ENCODE data around the gene FSIP1.

The FSIP1 gene

GRCh38 chr15:39595338-39596221 lies 187.1 kb downstream of the FSIP1 start:
- DNase-seq (ENCODE audit: low spot score), result no peak

GRCh38 chr15:39594446-39595337 lies 187.9 kb downstream of the FSIP1 start:
- DNase-seq (ENCODE audit: low spot score), result no peak

DNA sequence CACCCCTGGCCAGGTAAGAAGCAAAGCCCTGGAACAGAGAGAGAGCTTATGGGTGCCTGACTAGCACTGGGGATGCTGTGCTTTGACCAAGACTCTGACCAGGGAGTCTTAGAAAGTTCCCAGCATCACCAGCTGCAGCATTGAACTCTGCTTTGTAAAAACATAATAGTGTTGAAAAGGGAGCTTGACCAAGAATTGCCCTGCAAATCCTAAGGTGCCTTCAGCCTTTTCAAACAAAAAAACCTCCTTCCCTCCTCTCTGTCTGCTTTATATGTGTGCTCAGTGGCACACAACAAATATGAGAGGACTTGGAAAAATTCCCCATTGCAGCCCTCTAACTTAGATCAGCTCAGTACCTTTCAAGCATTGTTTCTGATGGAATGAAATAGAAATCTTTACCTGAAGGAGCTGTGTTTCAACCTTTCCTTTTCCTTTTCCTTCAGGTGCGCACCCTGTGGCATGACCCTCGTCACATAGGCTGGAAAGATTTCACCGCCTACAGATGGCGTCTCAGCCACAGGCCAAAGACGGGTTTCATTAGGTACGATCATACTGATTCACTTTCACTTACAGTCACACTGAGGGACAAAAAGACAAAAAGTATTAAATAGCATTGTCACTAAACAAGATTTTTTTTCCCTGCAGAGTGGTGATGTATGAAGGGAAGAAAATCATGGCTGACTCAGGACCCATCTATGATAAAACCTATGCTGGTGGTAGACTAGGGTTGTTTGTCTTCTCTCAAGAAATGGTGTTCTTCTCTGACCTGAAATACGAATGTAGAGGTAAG lies 188.8 kb downstream of the FSIP1 start:
- DNase-seq (ENCODE audit: low spot score), result no peak

GRCh38 chr15:39593071-39593655 lies 189.5 kb downstream of the FSIP1 start:
- no peak for DNase-seq (ENCODE audit: low spot score)

DNA sequence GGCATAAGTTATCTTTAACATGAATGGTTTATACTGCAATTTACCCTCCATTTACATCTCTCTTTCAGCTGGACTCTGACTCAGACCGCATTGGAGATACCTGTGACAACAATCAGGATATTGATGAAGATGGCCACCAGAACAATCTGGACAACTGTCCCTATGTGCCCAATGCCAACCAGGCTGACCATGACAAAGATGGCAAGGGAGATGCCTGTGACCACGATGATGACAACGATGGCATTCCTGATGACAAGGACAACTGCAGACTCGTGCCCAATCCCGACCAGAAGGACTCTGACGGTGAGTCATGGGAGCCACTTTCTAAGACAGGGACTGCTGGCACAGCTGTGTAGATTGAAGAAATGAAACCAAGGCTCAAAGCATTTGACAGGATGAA lies 190.1 kb downstream of the FSIP1 start:
- no peak for DNase-seq (ENCODE audit: low spot score)

DNA sequence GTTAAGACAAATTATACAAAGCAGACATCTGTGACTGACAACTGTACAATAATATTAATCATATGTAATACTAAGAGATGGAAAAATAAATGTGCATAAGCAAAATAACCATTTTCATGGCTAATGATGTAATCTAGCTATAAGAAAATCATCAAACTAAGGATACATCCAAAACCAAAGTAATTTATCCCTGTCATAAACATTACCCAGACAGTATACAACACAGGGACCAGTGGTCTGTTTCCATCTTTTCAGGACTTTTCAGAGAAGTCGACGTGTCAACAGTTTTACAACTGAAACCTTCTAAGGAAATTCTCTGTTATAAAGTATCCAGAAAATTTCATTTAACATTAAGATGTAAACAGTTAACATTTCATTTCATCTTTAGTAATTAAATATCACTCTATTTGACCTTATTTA lies 190.7 kb downstream of the FSIP1 start:
- no peak for DNase-seq (ENCODE audit: low spot score)

DNA sequence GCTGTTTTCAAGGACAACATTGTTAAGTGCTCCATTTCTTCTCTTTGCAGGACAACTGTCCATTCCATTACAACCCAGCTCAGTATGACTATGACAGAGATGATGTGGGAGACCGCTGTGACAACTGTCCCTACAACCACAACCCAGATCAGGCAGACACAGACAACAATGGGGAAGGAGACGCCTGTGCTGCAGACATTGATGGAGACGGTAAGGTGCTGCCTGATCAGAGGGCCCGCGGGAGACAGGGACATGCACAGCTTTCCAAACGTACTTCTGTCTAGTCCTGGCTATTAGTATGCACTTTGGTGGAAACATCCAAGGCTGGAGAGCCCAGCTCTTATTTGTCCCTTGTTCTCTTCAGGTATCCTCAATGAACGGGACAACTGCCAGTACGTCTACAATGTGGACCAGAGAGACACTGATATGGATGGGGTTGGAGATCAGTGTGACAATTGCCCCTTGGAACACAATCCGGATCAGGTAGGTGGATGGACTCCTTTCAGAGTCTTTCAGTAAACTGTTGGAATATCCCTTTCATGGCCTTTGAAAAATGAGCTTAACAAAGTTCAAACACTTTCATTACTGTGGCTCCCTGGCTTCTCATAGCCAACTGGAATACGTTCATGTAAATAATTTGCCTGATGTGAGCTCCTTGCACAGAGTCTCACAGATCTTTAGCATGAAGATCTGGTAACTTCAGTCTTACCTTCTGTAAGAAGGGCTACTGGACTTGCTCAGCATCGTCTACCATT lies 191.3 kb downstream of the FSIP1 start:
- no peak for DNase-seq (ENCODE audit: low spot score)

DNA sequence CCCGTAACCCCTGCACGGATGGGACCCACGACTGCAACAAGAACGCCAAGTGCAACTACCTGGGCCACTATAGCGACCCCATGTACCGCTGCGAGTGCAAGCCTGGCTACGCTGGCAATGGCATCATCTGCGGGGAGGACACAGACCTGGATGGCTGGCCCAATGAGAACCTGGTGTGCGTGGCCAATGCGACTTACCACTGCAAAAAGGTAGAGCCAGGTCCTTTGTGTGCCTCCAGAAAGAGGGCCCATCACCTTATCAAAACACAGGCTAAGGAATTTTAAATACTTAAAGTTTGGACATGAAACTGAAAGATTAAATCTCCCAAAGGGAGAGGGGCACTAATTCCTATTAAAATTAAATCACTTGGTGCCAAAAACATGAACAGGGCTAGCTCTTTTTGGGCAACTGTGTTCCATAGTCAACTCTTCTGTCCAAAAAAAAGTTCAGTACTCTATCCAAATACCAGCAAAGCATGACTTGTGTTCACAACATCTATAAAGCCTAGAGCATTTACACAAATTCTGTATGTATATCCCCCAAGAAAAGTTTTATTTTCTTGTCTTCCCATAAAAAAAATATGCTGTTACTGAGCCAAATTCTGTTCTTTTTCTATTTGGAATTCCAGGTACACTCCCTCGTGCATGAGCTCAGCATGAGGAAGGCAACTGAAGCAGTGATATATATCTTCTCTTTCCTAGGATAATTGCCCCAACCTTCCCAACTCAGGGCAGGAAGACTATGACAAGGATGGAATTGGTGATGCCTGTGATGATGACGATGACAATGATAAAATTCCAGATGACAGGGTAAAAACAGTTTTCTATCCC lies 192.6 kb downstream of the FSIP1 start:
- DNase-seq (ENCODE audit: low spot score), result no peak

DNA sequence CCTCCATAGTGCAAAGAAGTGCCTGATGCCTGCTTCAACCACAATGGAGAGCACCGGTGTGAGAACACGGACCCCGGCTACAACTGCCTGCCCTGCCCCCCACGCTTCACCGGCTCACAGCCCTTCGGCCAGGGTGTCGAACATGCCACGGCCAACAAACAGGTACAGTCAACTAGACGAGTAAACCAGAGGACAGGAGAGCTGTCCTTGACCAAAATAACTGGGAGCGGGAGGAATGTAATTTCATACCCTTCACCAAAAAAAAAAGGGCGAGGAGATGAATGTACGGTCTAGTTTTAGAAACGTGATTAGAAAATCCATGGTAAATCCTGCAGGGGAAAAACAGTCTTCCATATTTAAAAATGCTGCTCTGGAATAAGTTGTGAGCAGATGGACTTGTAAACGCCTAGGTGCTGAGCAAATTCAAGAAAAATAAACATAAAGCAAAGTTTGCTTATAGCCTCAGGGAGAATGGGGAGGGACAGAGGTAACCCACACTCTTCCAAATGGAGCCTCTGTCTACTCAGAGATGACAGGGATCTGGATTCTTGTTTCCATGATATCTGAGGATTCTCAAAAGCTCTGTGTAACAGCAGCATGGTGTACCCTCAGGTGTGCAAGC lies 193.3 kb downstream of the FSIP1 start:
- no peak for DNase-seq (ENCODE audit: low spot score)

- DNase-seq (ENCODE audit: low spot score), result no peak
These were observed 194.0 kb downstream of the FSIP1 start for GRCh38 chr15:39588531-39589192.

DNA sequence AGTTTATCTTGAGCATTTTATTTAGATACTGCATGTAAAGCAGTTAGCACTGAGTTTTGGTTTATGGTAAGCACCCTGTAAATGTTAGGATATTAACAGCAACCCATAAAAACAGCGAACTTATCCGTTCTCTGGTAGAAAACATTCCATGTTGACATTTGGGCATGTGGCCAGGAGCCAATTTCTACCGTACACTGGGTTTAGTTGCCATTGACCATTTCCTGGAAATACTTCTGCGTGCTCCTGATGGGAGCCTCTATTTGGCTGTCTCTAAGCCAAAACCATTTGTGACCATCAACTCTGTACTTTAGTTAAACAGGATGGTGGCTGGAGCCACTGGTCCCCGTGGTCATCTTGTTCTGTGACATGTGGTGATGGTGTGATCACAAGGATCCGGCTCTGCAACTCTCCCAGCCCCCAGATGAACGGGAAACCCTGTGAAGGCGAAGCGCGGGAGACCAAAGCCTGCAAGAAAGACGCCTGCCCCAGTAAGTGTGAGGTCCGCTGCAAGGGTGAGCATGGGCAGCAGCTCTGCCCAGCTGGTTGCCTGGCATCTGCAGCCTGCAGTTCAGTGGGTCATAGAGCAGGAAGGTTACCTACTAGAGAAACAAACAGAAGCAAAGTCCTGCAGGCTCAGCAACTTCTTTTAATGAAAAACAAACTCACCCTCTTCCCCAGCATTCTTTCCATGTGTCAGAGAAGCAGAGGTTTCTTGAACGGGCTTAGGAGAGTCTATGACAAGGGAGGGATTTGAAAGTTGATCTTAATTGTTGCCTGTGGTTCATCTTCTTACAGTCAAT lies 194.7 kb downstream of the FSIP1 start:
- no peak for DNase-seq (ENCODE audit: low spot score)

DNA sequence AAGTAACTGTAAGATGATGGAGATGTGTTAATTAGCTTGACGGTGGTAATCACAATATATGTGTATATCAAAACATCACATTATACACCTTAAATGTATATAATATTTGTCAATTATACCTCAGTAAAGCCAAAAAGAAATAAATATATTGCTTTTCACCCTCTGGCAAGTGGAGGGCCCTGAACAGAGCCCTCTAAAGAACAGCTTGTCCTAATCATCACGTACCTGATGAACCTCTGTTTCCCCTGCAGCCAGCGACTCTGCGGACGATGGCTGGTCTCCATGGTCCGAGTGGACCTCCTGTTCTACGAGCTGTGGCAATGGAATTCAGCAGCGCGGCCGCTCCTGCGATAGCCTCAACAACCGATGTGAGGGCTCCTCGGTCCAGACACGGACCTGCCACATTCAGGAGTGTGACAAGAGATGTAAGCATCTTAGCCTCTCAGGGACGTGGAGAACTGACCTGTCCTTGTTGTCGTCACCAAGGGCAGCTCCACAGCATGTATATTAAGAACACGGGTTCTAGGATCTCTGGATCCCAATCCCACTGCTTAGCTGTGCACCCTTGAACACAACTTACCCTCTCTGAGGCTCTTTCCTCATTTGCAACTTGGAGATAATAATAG lies 195.4 kb downstream of the FSIP1 start:
- DNase-seq (ENCODE audit: low spot score), result no peak

DNA sequence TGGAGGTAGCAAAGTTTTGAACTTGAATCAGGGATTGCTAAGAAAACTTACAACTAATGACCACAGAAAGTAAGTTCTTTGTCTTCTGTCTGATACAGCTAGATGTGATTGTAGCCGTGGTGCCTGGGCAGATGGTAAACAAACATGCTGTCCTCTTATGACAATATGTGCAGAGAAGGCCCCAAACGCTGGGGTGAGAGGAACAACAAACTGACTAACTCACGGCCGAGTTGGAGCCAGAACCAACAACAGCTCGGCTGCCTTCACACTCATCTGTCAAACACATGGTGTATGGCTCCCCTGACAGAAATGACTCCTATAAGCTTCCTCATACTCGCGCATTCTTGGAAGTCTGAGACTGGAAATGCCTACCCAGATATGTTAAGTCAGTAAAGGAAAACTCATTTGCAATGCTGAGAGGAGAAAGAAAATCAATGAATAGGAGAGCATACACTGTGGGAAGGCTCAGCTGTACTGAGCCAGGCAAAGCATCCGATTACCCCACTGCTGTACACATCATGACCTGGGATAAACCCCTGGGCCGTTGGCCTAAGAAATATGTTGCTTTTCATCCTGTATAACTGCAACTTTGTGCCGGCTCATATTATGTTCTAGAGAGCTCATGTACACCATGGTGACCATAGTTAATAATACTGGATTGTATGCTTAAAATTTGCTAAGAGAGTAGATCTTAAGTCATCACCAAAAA lies 196.1 kb downstream of the FSIP1 start:
- no peak for DNase-seq (ENCODE audit: low spot score)

GRCh38 chr15:39585871-39586301 lies 196.8 kb downstream of the FSIP1 start:
- DNase-seq (ENCODE audit: low spot score), result no peak

GRCh38 chr15:39585389-39585841 lies 197.2 kb downstream of the FSIP1 start:
- no peak for DNase-seq (ENCODE audit: low spot score)

GRCh38 chr15:39584662-39585388 lies 197.8 kb downstream of the FSIP1 start:
- DNase-seq (ENCODE audit: low spot score), result no peak

All from SK-N-DZ (cell line).